ENCODE data around the gene C1orf198.

C1orf198 gene

GRCh38 chr1:230809256-230809990, 58.9 kb downstream of the C1orf198 start:
- Mint-ChIP-seq H3K4me1 (peaks cover 10% of the 10 kb centered on the region), H3K36me3 (ENCODE audit: low read depth) (no peaks in the 10 kb centered on the region), H3K27me3 (ENCODE audit: low read depth) (no peaks in the 10 kb centered on the region), H3K9me3 (peaks cover 20% of the 10 kb centered on the region), H3K27ac (peak overlapping the region in 1 of 3 experiments; percentile 70), H3K4me3 (no peak overlapping the region)
- no peak for TF ChIP-seq CTCF (IDR thresholded peaks at IDR 0.05; ENCODE audit: unreplicated experiment in 3 of 3)

GRCh38 chr1:230808281-230808872, 59.9 kb downstream of the C1orf198 start:
- H3K9me3 Mint-ChIP-seq: peaks cover 14% of the 10 kb centered on the region
- H3K4me3 Mint-ChIP-seq: no peak overlapping the region
- peak overlapping the region in 2 of 3 experiments; percentile 59 to 70 for H3K27ac Mint-ChIP-seq
- H3K36me3 Mint-ChIP-seq (ENCODE audit: low read depth): no peaks in the 10 kb centered on the region
- TF ChIP-seq CTCF (IDR thresholded peaks at IDR 0.05; ENCODE audit: unreplicated experiment in 3 of 3): no peak
- peaks cover 10% of the 10 kb centered on the region for H3K4me1 Mint-ChIP-seq
- H3K27me3 Mint-ChIP-seq (ENCODE audit: low read depth): no peaks in the 10 kb centered on the region

- no peaks in the 10 kb centered on the region for H3K27me3 Mint-ChIP-seq (ENCODE audit: low read depth)
- H3K4me3 Mint-ChIP-seq: no peak overlapping the region
- H3K36me3 Mint-ChIP-seq (ENCODE audit: low read depth): no peaks in the 10 kb centered on the region
- peak overlapping the region in 2 of 3 experiments; percentile 59 to 70 for H3K27ac Mint-ChIP-seq
- no peak for TF ChIP-seq CTCF (IDR thresholded peaks at IDR 0.05; ENCODE audit: unreplicated experiment in 3 of 3)
- peaks cover 10% of the 10 kb centered on the region for H3K4me1 Mint-ChIP-seq
- H3K9me3 Mint-ChIP-seq: peaks cover 8% of the 10 kb centered on the region
Observed at GRCh38 chr1:230807561-230808280, 60.6 kb downstream of the C1orf198 start.

GRCh38 chr1:230807029-230807428, 61.3 kb downstream of the C1orf198 start:
- Mint-ChIP-seq H3K4me1 (peaks cover 10% of the 10 kb centered on the region), H3K9me3 (peaks cover 2% of the 10 kb centered on the region), H3K27me3 (ENCODE audit: low read depth) (no peaks in the 10 kb centered on the region), H3K27ac (no peak overlapping the region), H3K4me3 (no peak overlapping the region), H3K36me3 (ENCODE audit: low read depth) (no peaks in the 10 kb centered on the region)
- TF ChIP-seq CTCF (IDR thresholded peaks at IDR 0.05; ENCODE audit: unreplicated experiment in 3 of 3): no peak

GRCh38 chr1:230806552-230806951, 61.8 kb downstream of the C1orf198 start:
- no peak for TF ChIP-seq CTCF (IDR thresholded peaks at IDR 0.05; ENCODE audit: unreplicated experiment in 3 of 3)
- Mint-ChIP-seq H3K27ac (no peak overlapping the region), H3K27me3 (ENCODE audit: low read depth) (peaks cover 2% of the 10 kb centered on the region), H3K9me3 (peaks cover 2% of the 10 kb centered on the region), H3K4me3 (no peak overlapping the region), H3K4me1 (peaks cover 12% of the 10 kb centered on the region), H3K36me3 (ENCODE audit: low read depth) (no peaks in the 10 kb centered on the region)

Measured in nephron (organoid).